A673 (cell line): Measurements from ENCODE around the gene NDUFAF3. TPM values are rescaled to one million over a fixed set of nuclear protein-coding genes. Genes with fewer than 3 reads are reported as not detected.

ENCODE experiments used
- BruUV-seq: library from RNA; stranded (reverse); fragments of 400-500 nt; replicated peaks from 2 replicates; lab custom pipeline; 2021; lab: Mats Ljungman, UMichigan
- CTCF ChIA-PET: fragments of 300-600 bp; sonication (Branson Sonifier 250); formaldehyde crosslinking; loops from one replicate; lab custom pipeline; 2022; ENCODE audit warnings: antibody characterized with exemption; lab: Charles Lee
- POLR2A ChIA-PET: fragments of 300-600 bp; sonication (Branson Sonifier 250); formaldehyde crosslinking; loops from one replicate; lab custom pipeline; 2022; ENCODE audit warnings: antibody characterized with exemption; ENCODE audit not compliant: low non-redundant PET; lab: Charles Lee
- DNase-seq: peaks from one replicate; pipeline ENCODE4 v3.0.0-alpha.2; 2015; ENCODE audit warnings: low spot score
- H3K27ac ChIP-seq: fragments of 200-600 bp; sonication (generic); 2 replicates; pipeline ENCODE4 v1.5.1; 2016; ENCODE audit warnings: mixed run types, low read depth, mild to moderate bottlenecking, mixed read lengths, antibody characterized with exemption, low read length; ENCODE audit not compliant: poor library complexity, severe bottlenecking
- H3K27me3 ChIP-seq: fragments of 200-600 bp; sonication (generic); replicated peaks from 2 replicates; pipeline ENCODE4 v1.6.1; 2017; ENCODE audit warnings: mixed run types, low read depth, mild to moderate bottlenecking, mixed read lengths, antibody characterized with exemption, low read length; ENCODE audit not compliant: insufficient read depth, poor library complexity
- H3K36me3 ChIP-seq: fragments of 200-600 bp; sonication (generic); 2 replicates; pipeline ENCODE4 v1.6.1; 2016; ENCODE audit warnings: mixed run types, mild to moderate bottlenecking, mixed read lengths, antibody characterized with exemption, low read length; ENCODE audit not compliant: insufficient read depth, poor library complexity, severe bottlenecking
- H3K4me1 ChIP-seq: fragments of 200-600 bp; sonication (generic); 2 replicates; pipeline ENCODE4 v1.6.1; 2017; ENCODE audit warnings: mixed run types, mild to moderate bottlenecking, mixed read lengths, antibody characterized with exemption, low read length; ENCODE audit not compliant: insufficient read depth, poor library complexity, severe bottlenecking
- H3K4me3 ChIP-seq: fragments of 200-600 bp; sonication (generic); 2 replicates; pipeline ENCODE4 v1.5.1; 2016; ENCODE audit warnings: low read depth, mixed run types, mild to moderate bottlenecking, mixed read lengths, low read length; ENCODE audit not compliant: poor library complexity, severe bottlenecking
- H3K9me3 ChIP-seq: fragments of 200-600 bp; sonication (generic); 2 replicates; pipeline ENCODE4 v1.6.1; 2016; ENCODE audit warnings: mixed run types, low read depth, mild to moderate bottlenecking, mixed read lengths, antibody characterized with exemption, low read length; ENCODE audit not compliant: poor library complexity, severe bottlenecking
- CTCF ChIP-seq: fragments of 300-800, 200-600 bp; sonication (generic); conservative IDR thresholded peaks from 2 replicates; pipeline ENCODE4 v1.5.1; 2017; ENCODE audit warnings: low read depth, mild to moderate bottlenecking, antibody characterized with exemption, low read length, moderate library complexity, mixed read lengths
- EZH2 ChIP-seq: fragments of 200-600 bp; sonication (generic); IDR thresholded peaks from 2 replicates; pipeline ENCODE4 v1.6.1; 2017; ENCODE audit warnings: borderline replicate concordance, low read depth, mild to moderate bottlenecking, mixed read lengths, antibody characterized with exemption, low read length; ENCODE audit not compliant: poor library complexity, severe bottlenecking
- intact Hi-C: fragments of 100-400 bp; cut with micrococcal nuclease; formaldehyde crosslinking; loops from one replicate; pipeline ENCODE4 v1.10.0; 2022; ENCODE audit not compliant: unreplicated experiment
- total RNA-seq: library from RNA; stranded (reverse); gene quantifications from 2 replicates; pipeline ENCODE4 v1.2.3, GENCODE V29; 2021

The NDUFAF3 gene
- total RNA-seq, 1 experiment from 2014 or later, result 36.6 TPM

- peaks cover 16% of the 10 kb centered on the region for H3K36me3 ChIP-seq
- H3K27me3 ChIP-seq, result no peaks in the 10 kb centered on the region
- no peak overlapping the region for H3K4me3 ChIP-seq
- CTCF ChIA-PET, result no interaction called here
- intact Hi-C loops, result no loop called here
- POLR2A ChIA-PET, result no interaction called here
- no TSS peak for BruUV-seq
- no peaks in the 10 kb centered on the region for H3K4me1 ChIP-seq
- TF ChIP-seq EZH2, result no peak
- no peak for TF ChIP-seq CTCF
- H3K9me3 ChIP-seq, result no peaks in the 10 kb centered on the region
- no peak for DNase-seq
- H3K27ac ChIP-seq, result no peak overlapping the region
These were observed 31.6 kb downstream of the NDUFAF3 start for GRCh38 chr3:49053543-49053942.

- BruUV-seq, result no TSS peak
- Histone ChIP-seq H3K4me1 (no peaks in the 10 kb centered on the region), H3K36me3 (peaks cover 16% of the 10 kb centered on the region), H3K4me3 (no peak overlapping the region), H3K9me3 (no peaks in the 10 kb centered on the region), H3K27me3 (no peaks in the 10 kb centered on the region), H3K27ac (no peak overlapping the region)
- no peak for TF ChIP-seq EZH2
- TF ChIP-seq CTCF, result no peak
- no peak for DNase-seq
- ChIA-PET CTCF (no interaction called here), POLR2A (interaction anchor here (0.6 kb wide), 1 partner anchor 497 kb away, joined by 14 read pairs; no protein-coding TSS in a partner anchor)
- intact Hi-C loops, result no loop called here
These were observed 32.5 kb downstream of the NDUFAF3 start for GRCh38 chr3:49054344-49054862.

GRCh38 chr3:49057268-49057667, 35.3 kb downstream of the NDUFAF3 start:
- Histone ChIP-seq H3K4me1 (no peaks in the 10 kb centered on the region), H3K27me3 (no peaks in the 10 kb centered on the region), H3K4me3 (no peak overlapping the region), H3K9me3 (no peaks in the 10 kb centered on the region), H3K36me3 (peaks cover 12% of the 10 kb centered on the region), H3K27ac (no peak overlapping the region)
- ChIA-PET CTCF (no interaction called here), POLR2A (no interaction called here)
- no TSS peak for BruUV-seq
- DNase-seq, result no peak
- intact Hi-C loops, result no loop called here
- TF ChIP-seq CTCF, result no peak
- no peak for TF ChIP-seq EZH2
